Iris pigment epithelial cell (primary cell): ENCODE data around the gene AK5.

Experiments used
- DNase-seq: peaks from one replicate; pipeline ENCODE4 v3.0.0-alpha.2; 2011; ENCODE audit warnings: low read depth

AK5 gene

DNA sequence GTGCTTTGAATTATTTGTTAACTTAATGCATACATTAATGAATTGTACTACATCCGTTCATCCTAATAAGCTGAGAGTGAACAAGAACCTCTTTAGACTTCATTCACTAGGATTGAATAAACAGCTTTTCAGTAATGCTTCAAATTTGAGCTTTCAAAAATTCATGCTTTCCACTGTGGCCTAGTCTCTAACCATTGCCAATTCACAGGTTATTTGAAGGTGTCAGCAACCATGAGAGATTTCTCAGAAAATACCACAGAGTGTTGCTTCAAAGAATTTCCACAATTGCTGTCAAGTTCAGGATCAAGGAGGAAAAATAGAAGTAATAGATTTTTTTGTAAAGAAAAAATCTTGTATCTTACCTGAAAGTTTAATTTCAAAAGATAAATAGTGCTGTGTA lies 72.7 kb downstream of the AK5 start:
- no peak for DNase-seq

DNA sequence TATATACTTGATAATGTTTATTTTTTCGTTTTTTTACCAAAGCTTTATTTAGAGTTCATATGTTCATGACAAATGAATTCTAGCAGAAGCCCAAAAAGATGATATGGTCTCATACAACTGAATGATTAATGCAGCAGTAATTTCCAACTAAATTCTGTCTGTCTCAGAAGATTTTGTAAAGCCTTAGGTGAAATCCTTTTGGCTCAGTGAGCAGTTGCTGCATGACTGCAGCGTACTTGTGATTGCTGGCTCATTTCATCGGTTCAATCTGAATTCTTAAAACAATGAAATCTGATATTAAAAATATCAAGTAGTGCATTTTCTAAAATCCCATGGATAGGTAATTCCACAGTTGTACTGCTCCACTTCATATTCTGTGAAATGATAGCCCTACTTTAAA lies 73.2 kb downstream of the AK5 start:
- no peak for DNase-seq

DNA sequence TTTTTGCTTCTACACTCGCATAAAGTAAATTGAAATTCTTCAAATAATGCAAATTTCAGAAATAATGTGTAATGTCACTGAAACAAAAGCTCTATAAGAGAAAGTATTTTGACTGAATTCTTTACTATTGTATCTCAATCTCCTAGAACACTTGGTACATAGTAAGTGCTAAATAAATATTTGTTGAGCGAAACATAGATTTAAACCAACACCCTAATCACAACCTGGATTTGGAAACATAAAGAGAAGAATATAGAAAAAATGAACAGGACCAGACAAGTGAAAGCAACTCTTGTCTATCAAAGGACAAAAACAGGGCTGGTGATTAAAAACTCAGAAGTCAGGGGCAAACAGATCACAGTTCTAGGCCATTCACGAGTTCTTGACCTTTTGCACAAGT lies 74.3 kb downstream of the AK5 start:
- DNase-seq, result no peak

- no peak for DNase-seq
These were observed 78.4 kb downstream of the AK5 start for GRCh38 chr1:77360256-77360655.

GRCh38 chr1:77361621-77362020 lies 79.8 kb downstream of the AK5 start:
- DNase-seq, result no peak

DNA sequence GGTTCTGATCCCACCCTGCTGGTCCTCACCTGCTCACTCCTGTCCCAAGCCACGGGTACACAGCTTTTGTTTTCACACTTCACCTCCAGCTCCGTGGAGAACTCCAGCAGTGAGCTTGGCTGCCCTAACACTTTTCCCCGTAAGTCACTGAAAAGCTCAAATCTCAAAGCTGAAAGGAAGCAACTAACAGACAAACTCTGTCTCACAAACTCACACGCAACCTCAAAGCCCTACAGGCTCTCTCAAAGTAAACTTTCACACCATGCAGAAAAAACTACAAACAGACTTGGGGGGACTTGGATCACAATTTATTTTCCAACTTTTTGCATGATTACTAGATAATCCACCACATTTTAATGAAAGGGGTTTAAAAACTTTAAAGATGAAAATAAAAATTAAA lies 88.3 kb downstream of the AK5 start:
- DNase-seq, result peak; percentile 8

- DNase-seq, result peak; percentile 92
These were observed 88.9 kb downstream of the AK5 start for GRCh38 chr1:77370583-77371306.

GRCh38 chr1:77371396-77371795 lies 89.6 kb downstream of the AK5 start:
- peak; percentile 8 for DNase-seq

- no peak for DNase-seq
These were observed 91.9 kb downstream of the AK5 start for GRCh38 chr1:77373702-77374101.

- DNase-seq, result no peak
These were observed 93.7 kb downstream of the AK5 start for GRCh38 chr1:77375541-77375940.

- no peak for DNase-seq
These were observed 94.2 kb downstream of the AK5 start for GRCh38 chr1:77375990-77376389.

DNA sequence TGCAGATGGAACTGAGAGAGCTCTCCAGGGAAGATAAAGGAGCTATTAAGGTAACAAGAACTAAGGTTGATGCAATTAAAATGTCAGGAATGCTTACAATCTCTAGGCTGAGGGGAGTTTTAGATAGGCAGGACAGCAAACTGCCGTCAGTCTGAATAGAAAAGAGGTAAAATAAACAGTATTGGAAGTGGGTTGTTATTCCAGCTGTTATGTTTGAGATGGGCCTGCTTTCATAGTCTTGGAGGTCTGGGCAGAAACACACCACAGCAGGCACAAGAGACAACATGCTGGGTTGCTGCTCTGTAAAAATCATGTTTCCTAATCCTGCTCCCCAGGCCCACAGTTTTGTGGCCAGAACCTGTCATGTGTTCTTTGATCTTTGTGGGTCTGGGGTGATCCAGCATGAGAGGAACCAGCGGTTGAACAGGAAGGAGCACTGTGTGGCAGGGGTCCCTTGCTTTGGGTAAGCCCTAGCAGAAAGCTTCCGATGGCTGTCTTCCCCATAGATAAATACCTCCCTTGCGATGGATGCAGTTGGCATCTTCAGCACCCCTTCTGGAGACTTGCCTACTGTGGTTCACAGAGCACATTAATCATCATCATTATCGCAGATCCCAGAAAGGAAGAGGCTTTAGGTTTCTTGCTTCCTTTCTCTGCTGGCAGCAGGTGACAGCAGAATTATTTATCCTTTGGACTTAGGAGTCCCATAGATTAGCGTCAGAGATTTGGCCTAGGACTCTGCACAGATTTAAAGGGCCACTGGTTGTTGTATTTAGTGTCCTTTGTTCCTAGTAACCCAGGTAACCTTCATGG lies 97.1 kb downstream of the AK5 start:
- peak; percentile 28 for DNase-seq

DNA sequence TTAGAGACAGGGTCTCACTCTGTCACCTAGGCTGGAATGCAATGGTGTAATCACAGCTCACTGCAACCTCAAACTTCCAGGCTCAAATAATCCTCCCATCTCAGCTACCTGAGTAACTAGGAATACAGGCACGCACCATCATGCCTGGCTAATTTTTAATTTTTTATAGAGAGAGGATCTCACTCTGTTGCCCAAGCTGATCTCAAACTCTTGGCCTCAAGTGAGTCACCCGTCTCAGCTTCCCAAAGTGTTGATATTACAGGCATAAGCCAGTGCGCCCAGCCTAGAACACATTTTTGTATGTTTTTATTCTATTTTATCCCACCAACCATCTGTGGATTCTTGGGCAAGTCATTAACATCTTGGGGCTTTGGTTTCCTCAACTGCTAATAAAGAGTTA lies 100.5 kb downstream of the AK5 start:
- DNase-seq, result peak; percentile 54

GRCh38 chr1:77383236-77383635 lies 101.4 kb downstream of the AK5 start:
- DNase-seq, result no peak

- peak; percentile 38 for DNase-seq
These were observed 103.7 kb downstream of the AK5 start for GRCh38 chr1:77385551-77385950.

DNA sequence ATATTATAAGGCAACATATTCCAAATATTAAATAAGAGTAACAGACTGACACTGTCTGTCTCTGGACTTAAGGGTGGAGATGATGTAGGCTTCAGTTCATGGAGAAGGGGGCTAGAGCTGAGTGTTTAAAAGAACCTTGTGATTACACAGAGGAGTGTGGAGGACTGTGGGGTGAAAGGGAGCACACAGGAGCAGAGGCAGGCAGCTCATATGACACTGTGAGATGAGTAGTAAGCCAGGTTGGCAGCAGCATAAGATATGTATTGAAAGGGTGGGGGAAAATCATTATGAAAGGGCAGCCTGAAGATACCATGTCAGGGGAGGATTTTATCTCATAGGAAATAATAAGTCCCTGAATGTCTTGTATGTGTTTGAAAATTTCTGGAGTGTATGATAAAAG lies 104.5 kb downstream of the AK5 start:
- DNase-seq, result no peak

GRCh38 chr1:77387553-77387952 lies 105.7 kb downstream of the AK5 start:
- no peak for DNase-seq

- no peak for DNase-seq
These were observed 106.8 kb downstream of the AK5 start for GRCh38 chr1:77388661-77389060.

DNA sequence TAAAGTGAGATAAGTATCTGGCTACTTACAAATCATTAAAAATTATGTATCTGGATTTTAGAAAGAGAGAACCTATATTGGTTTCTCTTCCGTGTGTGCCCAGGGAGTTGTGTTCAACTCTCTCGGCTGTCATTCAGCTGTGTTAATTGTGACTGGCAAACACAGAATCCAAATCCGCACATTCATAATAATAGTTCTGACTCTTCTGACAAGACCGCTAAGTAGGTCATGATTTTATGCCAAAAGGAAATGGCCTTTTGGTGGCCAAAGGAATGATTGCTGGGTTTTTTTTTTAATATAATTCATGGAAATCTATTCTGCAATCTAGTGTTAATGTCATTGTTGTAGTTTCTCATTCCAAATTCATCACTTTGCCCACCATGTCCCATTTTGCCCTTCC lies 110.7 kb downstream of the AK5 start:
- DNase-seq, result no peak

DNA sequence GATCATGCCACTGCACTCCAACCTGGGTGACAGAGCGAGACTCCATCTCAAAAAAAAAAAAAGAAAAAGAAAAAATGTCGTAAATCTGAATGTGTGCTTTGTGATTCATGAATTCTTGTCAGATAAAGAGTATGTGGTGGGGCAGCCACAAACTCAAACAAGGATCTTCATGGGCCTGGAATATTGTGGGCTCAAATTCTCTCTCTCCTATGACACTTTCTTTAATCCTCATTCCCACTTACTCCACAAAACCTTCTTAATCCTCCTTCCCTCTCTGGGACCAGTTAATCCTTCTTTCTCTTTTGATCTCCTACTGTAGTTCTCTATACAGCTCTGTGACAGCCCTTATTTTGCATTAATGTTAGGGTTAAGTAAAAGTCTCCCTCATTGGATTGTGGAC lies 112.3 kb downstream of the AK5 start:
- peak; percentile 77 for DNase-seq

DNA sequence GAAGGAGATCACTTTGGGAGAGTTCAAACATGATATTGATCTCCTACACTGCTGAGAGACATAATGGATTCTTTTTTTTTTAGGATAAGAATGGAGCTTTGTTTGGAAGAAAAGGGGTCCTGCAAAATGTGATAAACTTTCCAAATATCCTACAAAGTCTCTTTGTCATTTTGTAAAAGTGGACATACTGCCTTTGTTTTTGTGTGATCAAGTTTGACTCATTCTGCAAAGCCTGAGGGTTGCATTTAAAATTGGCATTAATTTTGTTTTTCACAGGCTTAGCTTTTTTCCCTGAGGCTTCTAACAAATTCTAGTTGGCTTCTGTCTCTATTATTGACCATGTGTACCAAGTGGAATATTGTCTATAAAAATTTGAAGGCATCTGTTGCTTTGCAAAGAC lies 113.2 kb downstream of the AK5 start:
- DNase-seq, result no peak

DNA sequence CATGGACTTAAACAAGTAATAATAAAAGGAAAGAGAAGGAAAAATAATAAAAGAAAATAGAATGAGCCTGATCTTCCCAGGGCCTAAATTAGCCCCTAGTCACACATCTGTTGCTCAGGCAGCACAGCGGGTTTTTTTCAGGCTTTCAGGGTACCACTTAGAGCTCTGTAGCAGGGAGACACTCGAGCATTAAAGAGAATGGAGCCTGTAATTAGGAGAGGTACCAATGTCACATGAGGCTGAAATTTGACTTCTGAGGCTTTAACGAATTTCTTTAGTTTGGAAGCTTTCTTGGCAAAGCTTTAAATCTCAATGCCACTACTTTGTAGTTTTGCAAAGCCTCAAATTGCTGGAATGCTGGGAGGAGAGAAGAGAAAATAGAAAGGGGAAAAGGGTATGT lies 116.3 kb downstream of the AK5 start:
- DNase-seq, result no peak

DNA sequence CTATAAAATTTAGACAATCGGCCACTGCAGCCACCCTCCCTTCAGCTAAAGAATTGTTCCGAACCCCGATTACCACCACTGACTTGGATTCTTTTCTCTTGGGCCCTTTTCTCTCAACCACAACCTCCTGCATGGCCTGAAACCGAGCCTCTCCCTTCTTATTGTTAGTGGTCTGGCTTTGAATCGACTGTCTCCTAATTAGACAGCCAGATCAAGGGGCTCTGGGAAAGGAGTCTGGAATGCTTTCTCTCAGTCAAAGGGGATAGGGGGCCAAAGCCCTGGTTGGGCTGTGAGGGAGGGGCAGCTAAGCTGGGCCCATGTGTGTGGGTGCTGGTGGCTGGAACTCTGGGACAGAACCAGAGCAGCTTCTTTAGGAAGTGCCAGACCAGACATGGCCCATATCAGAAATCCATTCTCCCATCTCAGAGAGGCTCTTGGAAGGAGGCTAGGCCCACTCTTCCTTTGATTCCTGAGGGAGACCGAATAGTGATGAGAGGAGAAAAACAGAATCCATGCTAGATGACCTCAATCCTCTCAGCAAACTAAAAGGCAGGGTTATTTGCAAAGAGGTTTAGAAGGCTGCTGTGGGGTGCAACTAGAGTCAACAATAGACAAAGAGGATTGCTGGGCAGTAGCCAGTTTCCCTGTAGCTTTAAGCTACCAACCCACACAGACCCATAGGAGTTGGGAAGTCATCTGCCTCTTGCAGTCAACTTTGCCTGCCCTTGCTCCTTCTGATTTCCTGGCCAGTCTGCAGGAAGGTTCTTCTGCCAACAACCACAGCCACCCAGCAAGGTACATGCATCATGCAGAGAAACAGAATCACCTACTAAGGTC lies 117.6 kb downstream of the AK5 start:
- DNase-seq, result no peak
